Measurements from ENCODE around the gene NAPEPLD.
"Not testable (repeated sequence)": the region's sequence is repeated elsewhere in the genome, so short reads cannot be mapped to it uniquely, and the experiment has no call there.

Gene NAPEPLD

GRCh38 chr7:103106005-103106702 is 42.7 kb downstream of the NAPEPLD start:
- no peak for DNase-seq (ENCODE audit: extremely low read depth, insufficient read length)
- Histone ChIP-seq H3K4me3 (replicated peaks; ENCODE audit: low read depth, low read length) (no peak overlapping the region), H3K27me3 (replicated peaks; ENCODE audit: control insufficient read depth, insufficient read depth, low read length) (no peaks in the 10 kb centered on the region), H3K36me3 (ENCODE audit: control insufficient read depth, insufficient read depth, low read length) (peaks cover 2% of the 10 kb centered on the region; the same call in 1 of the 2 replicates)
- TF ChIP-seq CTCF (IDR thresholded peaks at IDR 0.05; ENCODE audit: insufficient read depth, low read length, poor library complexity, severe bottlenecking): no peak

GRCh38 chr7:103101543-103101942 is 47.4 kb downstream of the NAPEPLD start:
- no peak for DNase-seq (ENCODE audit: extremely low read depth, insufficient read length)
- no peaks in the 10 kb centered on the region for H3K27me3 ChIP-seq (replicated peaks; ENCODE audit: control insufficient read depth, insufficient read depth, low read length)
- no peak overlapping the region for H3K4me3 ChIP-seq (replicated peaks; ENCODE audit: low read depth, low read length)
- TF ChIP-seq CTCF (IDR thresholded peaks at IDR 0.05; ENCODE audit: insufficient read depth, low read length, poor library complexity, severe bottlenecking): no peak
- peaks cover 3% of the 10 kb centered on the region for H3K36me3 ChIP-seq (ENCODE audit: control insufficient read depth, insufficient read depth, low read length)

- no peak for TF ChIP-seq CTCF (IDR thresholded peaks at IDR 0.05; ENCODE audit: insufficient read depth, low read length, poor library complexity, severe bottlenecking)
- no peak for DNase-seq (ENCODE audit: extremely low read depth, insufficient read length)
- Histone ChIP-seq H3K27me3 (replicated peaks; ENCODE audit: control insufficient read depth, insufficient read depth, low read length) (no peaks in the 10 kb centered on the region), H3K36me3 (ENCODE audit: control insufficient read depth, insufficient read depth, low read length) (peaks cover 4% of the 10 kb centered on the region), H3K4me3 (replicated peaks; ENCODE audit: low read depth, low read length) (no peak overlapping the region)
Observed at GRCh38 chr7:103100348-103100747, 48.6 kb downstream of the NAPEPLD start.

GRCh38 chr7:103097041-103097440 is 51.9 kb downstream of the NAPEPLD start:
- no peak for DNase-seq (ENCODE audit: extremely low read depth, insufficient read length)
- Histone ChIP-seq H3K36me3 (ENCODE audit: control insufficient read depth, insufficient read depth, low read length) (peaks cover 3% of the 10 kb centered on the region), H3K4me3 (replicated peaks; ENCODE audit: low read depth, low read length) (no peak overlapping the region), H3K27me3 (replicated peaks; ENCODE audit: control insufficient read depth, insufficient read depth, low read length) (no peaks in the 10 kb centered on the region)
- no peak for TF ChIP-seq CTCF (IDR thresholded peaks at IDR 0.05; ENCODE audit: insufficient read depth, low read length, poor library complexity, severe bottlenecking)

GRCh38 chr7:103095558-103095957 is 53.3 kb downstream of the NAPEPLD start:
- not testable (repeated sequence) for H3K36me3 ChIP-seq (ENCODE audit: control insufficient read depth, insufficient read depth, low read length); H3K27me3 ChIP-seq (replicated peaks; ENCODE audit: control insufficient read depth, insufficient read depth, low read length); DNase-seq (ENCODE audit: extremely low read depth, insufficient read length); H3K4me3 ChIP-seq (replicated peaks; ENCODE audit: low read depth, low read length)

- Histone ChIP-seq H3K4me3 (replicated peaks; ENCODE audit: low read depth, low read length) (no peak overlapping the region), H3K36me3 (ENCODE audit: control insufficient read depth, insufficient read depth, low read length) (peaks cover 4% of the 10 kb centered on the region), H3K27me3 (replicated peaks; ENCODE audit: control insufficient read depth, insufficient read depth, low read length) (no peaks in the 10 kb centered on the region)
- no peak for TF ChIP-seq CTCF (IDR thresholded peaks at IDR 0.05; ENCODE audit: insufficient read depth, low read length, poor library complexity, severe bottlenecking)
- DNase-seq (ENCODE audit: extremely low read depth, insufficient read length): no peak
Observed at GRCh38 chr7:103094102-103094501, 54.8 kb downstream of the NAPEPLD start.
